Loucy (cell line): ENCODE data around the gene SV2B.

ENCODE experiments used
- EZH2phosphoT487 ChIP-seq: fragments of 200-600 bp; IDR thresholded peaks from 2 replicates; pipeline ENCODE4 v1.6.1; 2018; ENCODE audit warnings: antibody characterized with exemption, mild to moderate bottlenecking, moderate library complexity, borderline replicate concordance
- TF ChIP-seq, protein P1 (sequence below): fragments of 200-600 bp; sonication (generic); conservative IDR thresholded peaks from 2 replicates; pipeline ENCODE4 v1.5.1; 2014; ENCODE audit warnings: mild to moderate bottlenecking, antibody characterized with exemption, low read length

DNA sequence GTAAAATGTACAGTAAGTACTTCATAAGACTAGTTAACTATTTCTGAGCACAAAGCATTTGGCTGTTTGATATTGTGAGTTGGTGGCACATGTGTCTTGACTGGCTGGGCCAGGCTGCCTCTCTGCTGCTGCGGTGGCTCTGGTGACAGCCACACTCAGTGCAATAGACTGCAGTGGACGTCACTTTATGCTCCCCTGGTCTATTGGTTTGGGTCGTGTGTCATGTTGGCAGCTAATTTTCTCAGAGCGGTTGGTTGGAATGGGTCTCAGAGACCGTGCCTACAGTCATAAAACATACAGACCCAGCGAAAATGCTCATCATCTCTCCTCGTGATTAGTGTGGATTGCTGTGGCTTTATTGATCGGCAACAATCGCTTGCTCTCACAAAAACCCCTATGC lies 71.3 kb downstream of the SV2B start:
- TF ChIP-seq, protein P1, sequence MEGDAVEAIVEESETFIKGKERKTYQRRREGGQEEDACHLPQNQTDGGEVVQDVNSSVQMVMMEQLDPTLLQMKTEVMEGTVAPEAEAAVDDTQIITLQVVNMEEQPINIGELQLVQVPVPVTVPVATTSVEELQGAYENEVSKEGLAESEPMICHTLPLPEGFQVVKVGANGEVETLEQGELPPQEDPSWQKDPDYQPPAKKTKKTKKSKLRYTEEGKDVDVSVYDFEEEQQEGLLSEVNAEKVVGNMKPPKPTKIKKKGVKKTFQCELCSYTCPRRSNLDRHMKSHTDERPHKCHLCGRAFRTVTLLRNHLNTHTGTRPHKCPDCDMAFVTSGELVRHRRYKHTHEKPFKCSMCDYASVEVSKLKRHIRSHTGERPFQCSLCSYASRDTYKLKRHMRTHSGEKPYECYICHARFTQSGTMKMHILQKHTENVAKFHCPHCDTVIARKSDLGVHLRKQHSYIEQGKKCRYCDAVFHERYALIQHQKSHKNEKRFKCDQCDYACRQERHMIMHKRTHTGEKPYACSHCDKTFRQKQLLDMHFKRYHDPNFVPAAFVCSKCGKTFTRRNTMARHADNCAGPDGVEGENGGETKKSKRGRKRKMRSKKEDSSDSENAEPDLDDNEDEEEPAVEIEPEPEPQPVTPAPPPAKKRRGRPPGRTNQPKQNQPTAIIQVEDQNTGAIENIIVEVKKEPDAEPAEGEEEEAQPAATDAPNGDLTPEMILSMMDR: no peak
- TF ChIP-seq EZH2phosphoT487: no peak
